ENCODE measurements around the gene APOBEC4. TPM values are rescaled to one million over a fixed set of nuclear protein-coding genes. Genes with fewer than 3 reads are reported as not detected.
A peak's percentile ranks its signal among the peaks of the same experiment; 100 is the strongest.

Gene APOBEC4
- total and polyA plus RNA-seq, 2 of the 13 experiments (the other 11 are each of a cell fraction or from before 2014, with no cell fraction given), result not detected

- peak; percentile 98 for TF ChIP-seq AHDC1 (CRISPR knock-in tag; IDR thresholded peaks at IDR 0.05; ENCODE audit: borderline replicate concordance)
- TF ChIP-seq ZNF781 (CRISPR knock-in tag; IDR thresholded peaks at IDR 0.05; ENCODE audit: borderline replicate concordance, not compliant biosample characterization), result no peak
- TF ChIP-seq ZUFSP (CRISPR knock-in tag; IDR thresholded peaks at IDR 0.05; ENCODE audit: borderline replicate concordance), result no peak
- TF ChIP-seq ZNF530 (CRISPR knock-in tag; IDR thresholded peaks at IDR 0.05; ENCODE audit: low read depth), result no peak
- TF ChIP-seq BRD4 (CRISPR knock-in tag; IDR thresholded peaks at IDR 0.05), result no peak
- TF ChIP-seq IKZF5 (CRISPR knock-in tag; IDR thresholded peaks at IDR 0.05), result peak; percentile 99
- no peak for TF ChIP-seq ADNP (CRISPR knock-in tag; IDR thresholded peaks at IDR 0.05)
- no peak for TF ChIP-seq NONO (IDR thresholded peaks at IDR 0.05)
- TF ChIP-seq NONO (CRISPR knock-in tag; conservative IDR thresholded peaks at IDR 0.05), result no peak
- TF ChIP-seq SRF (IDR thresholded peaks at IDR 0.05; ENCODE audit: low read depth, low read length), result no peak
- TF ChIP-seq GFI1 (CRISPR knock-in tag; IDR thresholded peaks at IDR 0.05; ENCODE audit: borderline replicate concordance), result peak; percentile 97
- peak; percentile 59; the same call in 1 of the 2 replicates for TF ChIP-seq MYPOP (CRISPR knock-in tag; IDR thresholded peaks at IDR 0.05)
- no peak for TF ChIP-seq MTF1 (CRISPR knock-in tag; IDR thresholded peaks at IDR 0.05)
- no peak for TF ChIP-seq KAT2B (IDR thresholded peaks at IDR 0.05; ENCODE audit: borderline replicate concordance, low read depth, low read length)
- TF ChIP-seq ZFP36L1 (CRISPR knock-in tag; IDR thresholded peaks at IDR 0.05), result 0 out of 2 replicates have a peak, but pooled peaks have one; percentile 68
- TF ChIP-seq ZNF333 (CRISPR knock-in tag; IDR thresholded peaks at IDR 0.05; ENCODE audit: borderline replicate concordance), result no peak
- peak; percentile 91 for TF ChIP-seq ZNF614 (CRISPR knock-in tag; IDR thresholded peaks at IDR 0.05; ENCODE audit: borderline replicate concordance)
- peak; percentile 58; the same call in 1 of the 2 replicates for TF ChIP-seq TSC22D2 (CRISPR knock-in tag; IDR thresholded peaks at IDR 0.05; ENCODE audit: borderline replicate concordance)
- no peak for TF ChIP-seq NR0B2 (CRISPR knock-in tag; IDR thresholded peaks at IDR 0.05)
- TF ChIP-seq ZNF124 (CRISPR knock-in tag; IDR thresholded peaks at IDR 0.05), result peak; percentile 92
These were observed 46.6 kb upstream of the APOBEC4 start (continued) for GRCh38 chr1:183699616-183700160.
